ENCODE results near the gene DECR2. TPM values are rescaled to one million over a fixed set of nuclear protein-coding genes. Genes with fewer than 3 reads are reported as not detected.
A peak's percentile ranks its signal among the peaks of the same experiment; 100 is the strongest.

The DECR2 gene
- total and polyA plus RNA-seq, 2 of the 4 experiments (the other 2 are of a cell fraction) = 3.9 to 26.7 TPM

DNA sequence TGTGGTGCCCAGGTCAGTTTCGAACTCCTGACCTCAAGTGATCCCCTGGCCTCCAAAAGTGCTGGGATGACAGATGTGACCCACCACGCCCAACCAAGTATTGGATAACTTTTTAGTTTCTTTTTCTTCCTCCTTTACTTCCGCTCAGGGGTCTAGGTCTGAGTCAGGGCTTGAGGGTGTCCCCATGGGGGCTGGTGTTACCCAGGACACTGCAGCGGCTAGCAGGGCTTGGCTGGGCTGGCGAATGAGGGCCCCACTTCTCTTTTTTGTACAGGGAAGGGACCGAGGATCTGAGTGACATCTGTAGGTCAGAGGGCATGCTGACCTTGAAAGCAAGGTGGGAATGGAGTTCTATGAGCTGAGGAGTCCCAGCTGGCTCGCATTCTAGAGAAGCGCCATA is 48.7 kb downstream of the DECR2 start:
- H3K4me2 ChIP-seq (ENCODE audit: low read depth, low read length) = no peak overlapping the region
- H3K14ac ChIP-seq (replicated peaks; ENCODE audit: low read depth, low read length) = no peak overlapping the region
- no peak overlapping the region for H3K18ac ChIP-seq (ENCODE audit: low read depth, low read length)
- H3K56ac ChIP-seq (ENCODE audit: extremely low read depth, insufficient read depth, low read length) = no peak overlapping the region
- H2BK5ac ChIP-seq (ENCODE audit: low read depth, low read length, poor library complexity, severe bottlenecking) = no peak overlapping the region
- no peak overlapping the region for H2BK20ac ChIP-seq (ENCODE audit: low read depth, low read length)
- peaks cover 17% of the 10 kb centered on the region for H3K9me1 ChIP-seq (ENCODE audit: insufficient read depth, low read length)
- in situ Hi-C loops (cut with MboI; ENCODE audit: low sequenced_read_pairs) = no loop called here
- H3K27ac ChIP-seq (ENCODE audit: insufficient read depth, low read length) = no peak overlapping the region
- H2AK5ac ChIP-seq (ENCODE audit: low read depth, low read length) = no peak overlapping the region
- no peak overlapping the region for H2BK15ac ChIP-seq (ENCODE audit: low read depth, low read length)
- H2BK120ac ChIP-seq (ENCODE audit: low read depth, low read length) = no peak overlapping the region
- POLR2A ChIA-PET (ENCODE audit: unreplicated experiment) = no interaction called here
- dilution Hi-C loops (cut with HindIII; ENCODE audit: low sequenced_read_pairs, unreplicated experiment) = no loop called here
- H3K4me3 ChIP-seq (ENCODE audit: insufficient read depth, low read depth, low read length) = no peak overlapping the region
- H3K27me3 ChIP-seq (ENCODE audit: control insufficient read depth, insufficient read depth, low read length) = no peaks in the 10 kb centered on the region
- no peaks in the 10 kb centered on the region for H3K36me3 ChIP-seq (ENCODE audit: control insufficient read depth, insufficient read depth, low read length)
- peaks cover 21 to 53% of the 10 kb centered on the region in 2 experiments for H3K79me1 ChIP-seq (ENCODE audit: low read depth in 1 of 2, low read length in 2 of 2)
- no peak overlapping the region for H3K9ac ChIP-seq (ENCODE audit: low read depth, low read length)
- 100% methylated on average over 1 of the region's 8 CpGs; no CpG with 5 or more reads in 1 of the 2 experiments for WGBS, 2 experiments (ENCODE audit: extremely low coverage in 2 of 2, insufficient read length in 1 of 2)
- ATAC-seq (ENCODE audit: low read depth) (no peak), DNase-seq (no peak)
- no peak overlapping the region for H3K4ac ChIP-seq (ENCODE audit: low read depth, low read length)
- BruUV-seq (replicated peaks) = no TSS peak
- H4K8ac ChIP-seq (ENCODE audit: low read depth in 2 of 2, low read length in 2 of 2) = no peak overlapping the region
- no peak overlapping the region for H3K23ac ChIP-seq (ENCODE audit: low read depth, low read length)
- H3K4me1 ChIP-seq (ENCODE audit: control insufficient read depth, insufficient read depth, low read length) = no peaks in the 10 kb centered on the region
- H3K9me3 ChIP-seq (ENCODE audit: control insufficient read depth, insufficient read depth, low read length) = no peaks in the 10 kb centered on the region
- peak overlapping the region; percentile 10 for H2AFZ ChIP-seq (replicated peaks; ENCODE audit: low read length, poor library complexity)
- intact Hi-C loops (cut with micrococcal nuclease) = no loop called here
- H4K5ac ChIP-seq (ENCODE audit: low read depth, low read length) = no peak overlapping the region
- peaks cover 35% of the 10 kb centered on the region for H4K20me1 ChIP-seq (ENCODE audit: insufficient read depth, low read length)
- no peak for TF ChIP-seq MAZ (IDR thresholded peaks at IDR 0.05; ENCODE audit: borderline replicate concordance, low read depth, low read length)
- CTCF ChIA-PET = no interaction called here
- H4K91ac ChIP-seq (ENCODE audit: insufficient read depth, low read depth, low read length) = no peak overlapping the region
- no peak overlapping the region for H2AK9ac ChIP-seq (replicated peaks; ENCODE audit: low read depth, low read length, poor library complexity)

Measured in IMR-90 (cell line).